GM12892 (cell line): ENCODE results near the gene NAP1L4.

Source experiments
- DNase-seq: peaks from one replicate; pipeline ENCODE4 v3.0.0; 2011; ENCODE audit not compliant: insufficient read length
- FAIRE-seq: peaks from 2 replicates; lab custom pipeline; 2011; peaks lifted over from hg19 to GRCh38; lab: Jason Lieb, UNC
- POLR2A ChIP-seq: IDR thresholded peaks from 2 replicates; pipeline ENCODE4 v1.6.1; 2011; ENCODE audit warnings: low read depth, low read length, control low read depth
- POLR2AphosphoS5 ChIP-seq: IDR thresholded peaks from 2 replicates; pipeline ENCODE4 v1.6.1; 2011; ENCODE audit warnings: low read depth, low read length, control low read depth
- TAF1 ChIP-seq: IDR thresholded peaks from 2 replicates; pipeline ENCODE4 v1.6.1; 2011; ENCODE audit warnings: low read depth, mild to moderate bottlenecking, control low read depth, low read length, borderline replicate concordance

NAP1L4 gene

GRCh38 chr11:3010004-3010403, 17.9 kb upstream of the NAP1L4 start:
- DNase-seq (no peak), FAIRE-seq (no peak)
- TF ChIP-seq TAF1: no peak
- TF ChIP-seq POLR2A: no peak
- no peak for TF ChIP-seq POLR2AphosphoS5

DNA sequence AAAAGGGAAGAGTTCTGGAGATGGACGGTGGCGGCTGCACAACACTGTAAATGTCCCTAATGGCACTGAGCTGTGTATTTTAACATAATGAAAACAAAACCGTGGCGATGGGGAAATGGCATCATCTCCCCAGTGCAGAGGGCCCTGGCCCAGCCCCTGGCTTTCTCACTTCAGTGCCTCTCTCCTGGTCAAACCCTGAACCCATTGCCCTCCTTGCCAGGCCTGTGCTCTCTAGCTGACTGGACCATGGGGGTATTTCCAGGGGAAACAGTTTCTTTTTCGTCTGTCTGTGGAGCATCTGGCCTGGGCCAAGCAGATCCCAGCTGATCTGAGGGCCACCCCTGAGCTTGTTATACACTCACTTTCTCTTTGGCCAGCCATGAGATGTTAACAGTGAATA, 17.4 kb upstream of the NAP1L4 start:
- no peak for DNase-seq
- TF ChIP-seq POLR2A: no peak
- TF ChIP-seq POLR2AphosphoS5: no peak
- TF ChIP-seq TAF1: no peak
- no peak for FAIRE-seq

DNA sequence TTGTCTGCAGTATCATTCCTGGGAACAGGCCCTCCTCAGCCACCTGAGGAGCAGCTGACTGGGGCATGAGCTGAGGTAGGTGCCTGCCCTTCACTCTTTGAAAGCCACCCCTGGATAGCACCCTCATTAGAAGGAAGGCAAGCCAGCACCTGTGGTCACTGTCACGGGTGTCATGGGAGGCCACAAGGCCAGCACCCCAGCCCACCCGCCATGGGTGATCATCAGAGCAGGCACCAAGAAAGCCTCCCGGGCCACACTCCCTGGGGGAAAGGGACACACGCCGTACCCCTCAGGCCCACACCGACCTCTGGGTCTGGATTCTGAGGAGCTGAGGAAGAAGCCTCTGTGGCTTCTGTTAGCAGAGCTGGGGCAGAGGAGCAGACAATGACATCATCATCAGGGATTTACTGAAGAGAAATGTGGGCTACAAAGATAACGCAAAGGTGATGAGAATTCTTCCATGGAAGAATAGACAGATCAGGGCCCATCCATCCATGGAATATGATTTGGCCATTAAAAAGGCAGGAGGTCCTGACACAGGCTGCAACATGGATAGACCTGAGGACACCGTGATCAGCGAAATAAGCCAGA, 16.7 kb upstream of the NAP1L4 start:
- FAIRE-seq (no peak), DNase-seq (no peak)
- TF ChIP-seq TAF1 (no peak), POLR2A (no peak), POLR2AphosphoS5 (no peak)

DNA sequence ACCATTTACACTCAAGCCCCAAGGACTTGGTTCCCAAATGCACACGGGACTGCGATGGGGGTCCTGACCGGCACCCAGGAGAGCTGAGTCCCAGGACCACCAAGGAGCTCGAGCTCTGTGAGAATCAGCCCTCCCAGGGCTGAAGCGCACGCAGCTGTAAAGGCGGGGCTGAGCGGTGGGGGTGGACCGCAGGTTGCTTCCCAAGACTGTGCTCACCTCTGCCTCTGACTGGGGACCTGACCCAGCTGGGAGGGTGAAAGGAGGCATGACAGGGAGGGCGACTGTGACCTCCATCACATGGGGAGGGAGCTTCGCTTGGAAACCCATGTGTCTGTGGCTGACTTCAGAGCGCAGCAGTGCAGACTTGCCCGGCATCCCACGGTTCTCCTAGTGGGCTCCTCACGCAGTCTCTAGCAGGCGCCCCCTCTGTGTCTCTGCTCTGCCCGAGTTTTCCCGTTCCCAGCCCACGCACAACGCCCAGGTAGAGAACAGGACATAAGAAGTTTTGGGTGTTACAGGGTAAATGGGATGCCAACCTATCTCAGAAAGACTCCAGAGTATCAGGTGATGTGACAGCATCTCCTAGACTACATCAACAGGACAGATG, 15.4 kb upstream of the NAP1L4 start:
- DNase-seq (no peak), FAIRE-seq (no peak)
- TF ChIP-seq TAF1: no peak
- no peak for TF ChIP-seq POLR2AphosphoS5
- TF ChIP-seq POLR2A: no peak

DNA sequence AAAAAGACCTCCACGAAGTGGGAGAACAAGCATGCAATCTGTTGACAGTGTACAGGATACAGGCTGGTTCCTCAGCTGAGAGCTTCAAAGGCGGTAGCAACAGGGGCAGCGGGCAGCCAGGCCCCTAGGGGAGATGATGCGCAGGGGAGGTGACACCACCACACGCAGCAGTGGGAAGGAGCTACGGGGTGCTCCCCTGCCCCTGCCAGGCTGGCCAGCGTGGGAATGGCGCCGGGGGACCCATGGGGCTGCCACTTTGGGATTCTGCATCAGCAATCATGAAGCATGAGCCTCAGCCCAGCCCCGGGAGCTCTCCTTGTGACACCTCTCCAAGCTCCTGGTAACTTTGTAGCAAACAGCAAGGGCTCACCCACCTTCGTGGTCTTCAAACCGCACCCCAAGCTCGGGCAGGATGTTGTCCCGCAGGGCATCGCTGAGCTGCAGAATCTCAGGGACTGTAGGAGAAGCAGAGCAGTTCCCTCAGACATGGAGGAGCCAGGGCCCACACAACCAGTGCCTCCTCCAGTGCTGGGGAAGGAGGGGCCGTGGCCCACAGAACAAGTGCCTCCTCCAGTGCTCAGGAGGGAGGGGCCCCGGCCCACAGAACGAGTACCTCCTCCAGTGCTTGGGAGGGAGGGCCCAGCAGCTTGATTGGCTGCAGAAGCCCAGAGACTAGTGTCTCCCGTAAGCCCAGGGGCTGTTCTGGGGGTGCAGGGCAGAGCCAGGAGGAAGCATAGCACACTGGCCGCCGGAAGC, 14.6 kb upstream of the NAP1L4 start:
- TF ChIP-seq POLR2AphosphoS5 (no peak), TAF1 (no peak), POLR2A (no peak)
- FAIRE-seq: no peak
- no peak for DNase-seq

GRCh38 chr11:3004481-3004880, 12.4 kb upstream of the NAP1L4 start:
- DNase-seq (no peak), FAIRE-seq (no peak)
- TF ChIP-seq POLR2AphosphoS5 (no peak), POLR2A (no peak), TAF1 (no peak)

- FAIRE-seq (no peak), DNase-seq (no peak)
- TF ChIP-seq POLR2AphosphoS5: no peak
- TF ChIP-seq TAF1: no peak
- TF ChIP-seq POLR2A: no peak
These were observed 11.5 kb upstream of the NAP1L4 start for GRCh38 chr11:3003396-3004231.

DNA sequence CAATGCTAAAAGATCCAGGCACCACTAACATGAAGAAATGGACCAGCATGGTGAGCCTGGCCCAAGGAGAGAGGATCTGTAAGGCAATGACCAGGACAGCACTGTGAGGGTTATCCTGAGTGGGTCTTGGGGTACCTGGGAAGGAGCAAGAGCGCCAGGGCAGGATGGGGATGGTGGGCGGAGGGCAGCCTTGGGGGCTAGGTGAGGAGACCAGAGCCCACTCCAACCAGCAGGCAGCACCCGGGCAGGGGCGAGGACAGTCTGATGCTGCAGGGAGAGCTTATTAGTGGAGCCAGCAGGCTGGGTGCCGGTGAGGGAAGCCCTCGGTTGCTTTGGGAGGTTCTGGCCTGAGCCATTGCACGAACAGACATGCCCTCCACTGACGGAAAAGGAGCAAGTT, 10.7 kb upstream of the NAP1L4 start:
- no peak for TF ChIP-seq POLR2A
- TF ChIP-seq POLR2AphosphoS5: no peak
- no peak for TF ChIP-seq TAF1
- no peak for FAIRE-seq
- no peak for DNase-seq

- no peak for FAIRE-seq
- TF ChIP-seq POLR2A (no peak), POLR2AphosphoS5 (no peak), TAF1 (no peak)
These were observed 10.3 kb upstream of the NAP1L4 start for GRCh38 chr11:3002351-3002861.

DNA sequence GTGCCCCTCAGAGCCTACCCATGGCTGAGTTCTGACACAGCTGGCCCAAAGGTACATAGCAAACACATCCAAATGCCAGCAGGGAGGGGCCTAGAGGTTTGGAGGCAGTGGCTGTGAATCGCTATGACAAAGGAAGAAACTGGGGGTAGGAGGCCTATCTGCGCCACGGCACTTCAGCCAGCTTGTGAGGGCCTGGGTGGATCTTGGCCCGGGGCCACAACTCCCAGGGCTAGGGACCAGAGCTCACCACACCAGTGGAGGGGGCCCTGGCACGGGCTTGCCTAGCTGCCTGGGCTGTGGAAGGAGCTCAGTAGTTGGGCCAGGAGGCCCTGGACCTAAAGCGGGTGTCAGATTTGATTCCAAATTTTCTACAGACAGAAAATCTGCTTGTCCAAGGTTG, 9.4 kb upstream of the NAP1L4 start:
- no peak for DNase-seq
- FAIRE-seq: no peak
- TF ChIP-seq POLR2A (no peak), TAF1 (no peak), POLR2AphosphoS5 (no peak)

More at GRCh38 chr11:3002351-3002861, 10.3 kb upstream of the NAP1L4 start:
- DNase-seq: no peak

- FAIRE-seq: no peak
- TF ChIP-seq POLR2A: no peak
- TF ChIP-seq POLR2AphosphoS5: no peak
- no peak for TF ChIP-seq TAF1
- DNase-seq: no peak
These were observed 8.2 kb upstream of the NAP1L4 start for GRCh38 chr11:3000032-3000961.
